ENCODE measurements around the gene HNF4A. TPM values are rescaled to one million over a fixed set of nuclear protein-coding genes. Genes with fewer than 3 reads are reported as not detected.

The HNF4A gene
- total and polyA plus RNA-seq, 2 of the 13 experiments (the other 11 are each of a cell fraction or from before 2014, with no cell fraction given): 80.9 to 169 TPM

DNA sequence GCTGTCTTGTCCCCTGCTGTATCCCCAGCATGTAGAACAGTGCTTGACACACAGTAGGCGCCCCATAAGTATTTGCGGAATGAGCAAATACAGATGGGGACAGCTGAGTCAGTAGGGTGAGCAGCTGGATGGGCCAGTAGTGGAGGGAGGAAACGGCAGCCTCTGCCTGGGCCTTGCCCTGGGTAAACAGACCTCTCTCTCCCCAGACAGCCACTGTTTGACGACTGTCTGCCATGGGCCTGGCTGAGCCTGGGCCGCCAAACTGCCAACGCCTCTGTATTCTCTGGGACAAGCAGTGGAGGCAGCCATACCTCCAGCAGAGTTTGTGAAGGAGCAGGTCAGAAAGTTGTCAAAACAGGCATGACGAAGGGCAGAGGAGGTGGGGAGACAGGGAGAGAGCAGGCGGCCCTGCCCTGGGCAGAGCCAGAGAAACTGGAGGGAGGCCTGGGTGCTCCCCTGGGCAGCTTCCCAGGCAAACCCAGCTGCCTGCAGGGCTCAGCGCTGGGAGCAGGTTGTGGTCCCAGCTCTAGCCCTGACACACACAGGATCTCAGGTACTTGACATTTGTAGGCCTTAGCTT lies 15.2 kb downstream of the HNF4A start (continued):
- TF ChIP-seq HMG20A (CRISPR knock-in tag; IDR thresholded peaks at IDR 0.05; ENCODE audit: borderline replicate concordance) (peak; percentile 66), NPAS2 (CRISPR knock-in tag; IDR thresholded peaks at IDR 0.05; ENCODE audit: borderline replicate concordance) (no peak), KLF15 (CRISPR knock-in tag; IDR thresholded peaks at IDR 0.05; ENCODE audit: borderline replicate concordance) (no peak), RXRA (CRISPR knock-in tag; IDR thresholded peaks at IDR 0.05) (peak; percentile 91), GLI4 (CRISPR knock-in tag; IDR thresholded peaks at IDR 0.05; ENCODE audit: borderline replicate concordance) (0 out of 2 replicates have a peak, but pooled peaks have one; percentile 44), ZNF343 (CRISPR knock-in tag; IDR thresholded peaks at IDR 0.05) (no peak), ZMYM4 (CRISPR knock-in tag; IDR thresholded peaks at IDR 0.05) (peak; percentile 90), GABPA (IDR thresholded peaks at IDR 0.05; ENCODE audit: low read depth, low read length) (no peak), GABPA (CRISPR knock-in tag; IDR thresholded peaks at IDR 0.05; ENCODE audit: low read depth) (no peak; the same call in 1 of the 2 replicates), ARID3A (IDR thresholded peaks at IDR 0.05; ENCODE audit: low read depth, low read length) (peak; percentile 36; the same call in 1 of the 2 replicates), ZNF577 (CRISPR knock-in tag; IDR thresholded peaks at IDR 0.05; ENCODE audit: borderline replicate concordance, low read depth) (no peak), REL (CRISPR knock-in tag; conservative IDR thresholded peaks at IDR 0.05) (no peak), ZNF549 (CRISPR knock-in tag; IDR thresholded peaks at IDR 0.05) (no peak), IRF2 (CRISPR knock-in tag; IDR thresholded peaks at IDR 0.05) (peak; percentile 91), ZBED4 (CRISPR knock-in tag; IDR thresholded peaks at IDR 0.05; ENCODE audit: borderline replicate concordance) (peak; percentile 95), NFATC3 (CRISPR knock-in tag; IDR thresholded peaks at IDR 0.05) (no peak), RARA (CRISPR knock-in tag; IDR thresholded peaks at IDR 0.05) (peak; percentile 84), CHCHD3 (CRISPR knock-in tag; IDR thresholded peaks at IDR 0.05) (no peak), ZNF850 (CRISPR knock-in tag; conservative IDR thresholded peaks at IDR 0.05) (no peak), KMT2A (CRISPR knock-in tag; IDR thresholded peaks at IDR 0.05) (peak; percentile 94), EED (CRISPR knock-in tag; IDR thresholded peaks at IDR 0.05) (no peak)
- TF ChIP-seq, protein P1, sequence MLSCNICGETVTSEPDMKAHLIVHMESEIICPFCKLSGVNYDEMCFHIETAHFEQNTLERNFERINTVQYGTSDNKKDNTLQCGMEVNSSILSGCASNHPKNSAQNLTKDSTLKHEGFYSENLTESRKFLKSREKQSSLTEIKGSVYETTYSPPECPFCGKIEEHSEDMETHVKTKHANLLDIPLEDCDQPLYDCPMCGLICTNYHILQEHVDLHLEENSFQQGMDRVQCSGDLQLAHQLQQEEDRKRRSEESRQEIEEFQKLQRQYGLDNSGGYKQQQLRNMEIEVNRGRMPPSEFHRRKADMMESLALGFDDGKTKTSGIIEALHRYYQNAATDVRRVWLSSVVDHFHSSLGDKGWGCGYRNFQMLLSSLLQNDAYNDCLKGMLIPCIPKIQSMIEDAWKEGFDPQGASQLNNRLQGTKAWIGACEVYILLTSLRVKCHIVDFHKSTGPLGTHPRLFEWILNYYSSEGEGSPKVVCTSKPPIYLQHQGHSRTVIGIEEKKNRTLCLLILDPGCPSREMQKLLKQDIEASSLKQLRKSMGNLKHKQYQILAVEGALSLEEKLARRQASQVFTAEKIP (CRISPR knock-in tag; IDR thresholded peaks at IDR 0.05; ENCODE audit: borderline replicate concordance): no peak
- TF ChIP-seq, protein P2, sequence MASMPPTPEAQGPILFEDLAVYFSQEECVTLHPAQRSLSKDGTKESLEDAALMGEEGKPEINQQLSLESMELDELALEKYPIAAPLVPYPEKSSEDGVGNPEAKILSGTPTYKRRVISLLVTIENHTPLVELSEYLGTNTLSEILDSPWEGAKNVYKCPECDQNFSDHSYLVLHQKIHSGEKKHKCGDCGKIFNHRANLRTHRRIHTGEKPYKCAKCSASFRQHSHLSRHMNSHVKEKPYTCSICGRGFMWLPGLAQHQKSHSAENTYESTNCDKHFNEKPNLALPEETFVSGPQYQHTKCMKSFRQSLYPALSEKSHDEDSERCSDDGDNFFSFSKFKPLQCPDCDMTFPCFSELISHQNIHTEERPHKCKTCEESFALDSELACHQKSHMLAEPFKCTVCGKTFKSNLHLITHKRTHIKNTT (CRISPR knock-in tag; IDR thresholded peaks at IDR 0.05): no peak
